ACHN (cell line): ENCODE data around the gene HEPHL1.

Source experiments
- DNase-seq: peaks from one replicate; pipeline ENCODE4 v3.0.0-alpha.2; 2015
- in situ Hi-C: cut with HindIII; loops from 2 replicates; pipeline ENCODE4 v1.10.0; 2017; ENCODE audit warnings: low sequenced_read_pairs, low pct_ligation_motif_present, low pct_unique_long_range_greater_than_20kb

The HEPHL1 gene

GRCh38 chr11:94017446-94017845 is 3.7 kb upstream of the HEPHL1 start:
- in situ Hi-C loops, result no loop called here
- no peak for DNase-seq

DNA sequence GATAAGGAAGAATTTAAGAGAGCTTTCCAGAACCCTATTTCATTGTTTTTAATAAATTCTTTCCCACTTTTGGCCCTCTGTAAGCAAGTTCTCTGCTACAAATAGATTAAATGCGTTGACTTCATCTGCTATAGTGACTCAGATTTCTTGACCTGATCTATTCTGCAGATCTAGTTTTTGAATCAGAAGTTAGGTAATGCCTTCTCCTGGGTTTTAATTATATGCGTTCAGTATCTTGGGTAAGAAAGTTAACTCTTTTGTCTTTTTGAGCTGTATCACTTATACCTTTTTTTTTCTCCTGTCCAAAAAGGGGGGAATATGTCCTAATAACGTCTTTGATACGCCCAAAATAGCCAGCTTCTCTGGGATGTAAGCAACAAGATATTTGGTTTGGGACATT is 2.4 kb upstream of the HEPHL1 start:
- DNase-seq, result no peak
- in situ Hi-C loops, result no loop called here

- in situ Hi-C loops, result no loop called here
- no peak for DNase-seq
Measured at GRCh38 chr11:94023856-94024255, 2.7 kb downstream of the HEPHL1 start.

DNA sequence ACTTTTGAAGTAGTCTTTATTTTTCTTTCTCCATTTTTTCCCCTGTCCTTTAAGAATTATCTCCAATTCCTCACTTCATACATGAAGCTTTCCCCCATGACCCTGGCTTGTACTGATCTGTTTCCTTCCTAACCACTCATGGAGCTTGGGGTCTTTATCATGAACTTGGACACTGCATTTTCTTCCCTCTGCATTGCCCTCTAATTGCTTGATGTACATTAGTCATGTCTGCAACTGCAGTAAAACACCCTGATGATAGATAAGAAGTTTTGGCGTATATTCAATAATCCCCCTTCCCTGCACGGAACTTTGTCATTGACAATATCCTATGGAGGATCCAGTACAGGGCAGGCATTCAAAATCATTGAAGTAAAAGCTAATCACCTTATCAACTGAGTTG is 3.4 kb downstream of the HEPHL1 start:
- in situ Hi-C loops, result no loop called here

DNA sequence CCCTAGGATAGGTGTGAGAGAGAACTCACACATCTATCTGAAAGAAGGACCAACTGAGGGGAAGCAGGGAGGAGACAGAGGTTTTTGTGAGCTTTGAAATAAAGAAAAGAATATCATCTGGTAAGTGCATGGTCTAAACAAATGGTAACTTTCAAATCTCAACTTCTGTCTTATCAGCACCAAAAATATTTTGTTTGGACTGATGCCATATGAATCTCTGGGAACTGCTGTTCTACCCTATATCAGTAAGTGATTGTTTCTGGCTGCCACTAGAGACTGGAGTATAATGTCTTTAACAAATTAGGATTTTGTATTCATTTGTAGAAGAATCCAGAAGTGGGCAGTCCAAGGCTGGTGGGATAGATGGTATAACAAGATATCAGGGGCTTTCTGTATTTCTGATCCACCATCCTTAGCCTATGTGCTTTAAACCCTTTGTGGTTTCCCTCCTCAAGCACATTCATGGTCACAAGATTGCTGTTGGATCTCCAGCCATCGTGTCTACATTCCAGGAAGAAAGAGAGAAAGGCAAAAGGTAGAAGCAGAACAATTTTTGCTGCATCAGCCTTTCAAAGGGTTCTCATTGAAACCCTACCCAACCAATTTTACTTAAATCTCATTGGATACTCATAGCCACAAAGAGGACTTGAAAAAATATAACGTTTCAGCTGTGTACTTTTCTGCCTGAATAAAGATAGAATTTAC is 4.7 kb downstream of the HEPHL1 start:
- no peak for DNase-seq
- in situ Hi-C loops, result no loop called here

More for the DNA sequence above, 3.4 kb downstream of the HEPHL1 start:
- DNase-seq, result no peak

- in situ Hi-C loops, result no loop called here
- DNase-seq, result no peak
Measured at GRCh38 chr11:94027210-94027609, 6.1 kb downstream of the HEPHL1 start.

- in situ Hi-C loops, result no loop called here
- DNase-seq, result no peak
Measured at GRCh38 chr11:94028436-94028835, 7.3 kb downstream of the HEPHL1 start.

DNA sequence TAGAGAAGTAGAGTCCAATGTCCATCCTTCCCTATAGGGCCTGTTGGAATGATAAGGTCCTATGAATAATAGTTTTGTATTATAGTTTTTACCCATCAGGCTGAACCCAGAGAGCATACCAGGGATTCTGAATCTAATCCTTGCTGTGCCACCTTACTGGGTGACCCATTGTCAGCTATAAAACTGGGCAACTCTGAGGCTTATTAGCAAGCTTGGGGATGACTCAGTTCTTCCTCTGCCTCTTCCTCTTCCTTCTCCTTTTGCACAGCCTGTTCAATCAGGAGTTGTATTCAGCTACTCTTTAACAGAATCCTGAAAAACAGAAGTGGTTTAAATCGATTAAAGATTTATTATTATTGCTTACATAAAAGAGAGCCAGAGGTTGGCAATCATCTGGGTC is 8.9 kb downstream of the HEPHL1 start:
- in situ Hi-C loops, result no loop called here
- no peak for DNase-seq

- no peak for DNase-seq
- in situ Hi-C loops, result no loop called here
Measured at GRCh38 chr11:94031625-94032024, 10.5 kb downstream of the HEPHL1 start.

GRCh38 chr11:94032066-94032465 is 10.9 kb downstream of the HEPHL1 start:
- no peak for DNase-seq
- in situ Hi-C loops, result no loop called here

GRCh38 chr11:94032725-94033124 is 11.6 kb downstream of the HEPHL1 start:
- DNase-seq, result no peak
- in situ Hi-C loops, result no loop called here

GRCh38 chr11:94034207-94034606 is 13.1 kb downstream of the HEPHL1 start:
- in situ Hi-C loops, result no loop called here

GRCh38 chr11:94036096-94036495 is 14.9 kb downstream of the HEPHL1 start:
- DNase-seq, result no peak
- in situ Hi-C loops, result no loop called here

More at GRCh38 chr11:94034207-94034606, 13.1 kb downstream of the HEPHL1 start:
- no peak for DNase-seq

DNA sequence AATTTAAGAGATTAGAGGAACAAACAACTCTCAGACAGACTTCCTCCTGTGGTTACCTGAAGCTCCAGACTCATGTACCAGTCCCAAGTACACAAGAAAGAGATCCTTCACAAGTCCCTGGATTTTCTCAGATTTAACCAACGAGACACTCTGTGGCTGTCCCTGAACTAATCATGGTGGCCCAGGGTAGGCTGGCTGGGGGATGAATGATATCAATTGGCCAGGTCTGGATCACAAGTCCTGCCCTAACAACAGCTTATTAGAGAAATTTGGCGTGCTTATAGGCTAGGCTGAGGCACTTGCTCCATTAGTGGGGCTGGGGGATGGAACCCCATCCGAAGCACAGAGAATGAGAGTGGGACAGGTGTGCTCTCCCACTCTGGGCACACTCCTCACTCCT is 22.1 kb downstream of the HEPHL1 start:
- in situ Hi-C loops, result no loop called here
- DNase-seq, result no peak

- in situ Hi-C loops, result no loop called here
- DNase-seq, result no peak
Measured at GRCh38 chr11:94046796-94047195, 25.6 kb downstream of the HEPHL1 start.

DNA sequence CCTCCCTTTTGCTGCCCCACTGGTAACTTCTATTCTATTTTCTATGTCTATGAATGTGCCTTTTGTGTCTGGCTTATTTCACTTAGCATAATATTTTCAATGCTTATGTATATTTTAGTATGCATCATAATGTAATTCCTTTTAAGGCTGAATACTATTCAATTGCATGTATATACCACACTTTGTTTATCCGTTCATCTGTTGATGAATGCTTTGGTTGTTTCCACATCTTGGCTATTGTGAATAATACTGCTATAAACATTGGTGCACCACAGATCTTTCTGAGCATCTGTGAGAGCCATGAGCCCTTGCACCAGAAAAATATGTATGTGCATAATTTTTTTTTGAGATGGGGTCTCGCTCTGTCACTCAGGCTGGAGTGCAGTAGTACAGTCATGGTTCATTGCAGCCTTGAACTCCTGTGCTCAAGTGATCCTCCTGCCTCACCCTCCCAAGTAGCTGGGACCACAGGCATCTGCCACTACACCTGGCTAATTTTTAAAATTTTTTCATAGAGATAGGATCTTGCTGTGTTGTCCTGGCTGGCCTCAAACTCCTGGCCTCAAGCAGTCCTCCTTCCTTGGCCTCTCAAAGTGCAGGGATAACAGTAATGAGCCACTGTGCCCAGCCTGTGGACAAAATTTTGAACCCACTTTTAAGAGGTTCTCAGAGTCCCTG is 27.0 kb downstream of the HEPHL1 start:
- DNase-seq, result no peak
- in situ Hi-C loops, result no loop called here

GRCh38 chr11:94049351-94049750 is 28.2 kb downstream of the HEPHL1 start:
- in situ Hi-C loops, result no loop called here
- DNase-seq, result no peak

DNA sequence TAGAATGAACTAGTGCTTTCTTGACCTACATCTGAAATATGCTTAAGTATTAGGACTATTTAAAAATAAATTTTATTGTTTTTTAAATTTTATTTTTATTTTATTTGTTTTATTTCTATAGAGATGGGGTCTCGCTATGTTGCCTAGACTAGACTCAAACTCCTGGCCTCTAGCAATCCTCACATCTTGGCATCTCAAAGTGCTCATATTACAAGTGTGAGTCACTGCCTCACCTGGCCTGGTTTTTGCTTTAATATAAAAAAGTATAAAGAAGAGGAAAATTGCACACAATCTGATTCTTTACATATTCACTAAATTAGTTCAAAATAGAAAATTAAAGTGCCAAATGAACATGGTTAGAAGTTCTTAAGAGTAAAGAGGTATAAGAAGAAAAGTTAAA is 37.5 kb downstream of the HEPHL1 start:
- in situ Hi-C loops, result no loop called here
- DNase-seq, result no peak

- in situ Hi-C loops, result no loop called here
- no peak for DNase-seq
Measured at GRCh38 chr11:94059065-94059464, 37.9 kb downstream of the HEPHL1 start.

DNA sequence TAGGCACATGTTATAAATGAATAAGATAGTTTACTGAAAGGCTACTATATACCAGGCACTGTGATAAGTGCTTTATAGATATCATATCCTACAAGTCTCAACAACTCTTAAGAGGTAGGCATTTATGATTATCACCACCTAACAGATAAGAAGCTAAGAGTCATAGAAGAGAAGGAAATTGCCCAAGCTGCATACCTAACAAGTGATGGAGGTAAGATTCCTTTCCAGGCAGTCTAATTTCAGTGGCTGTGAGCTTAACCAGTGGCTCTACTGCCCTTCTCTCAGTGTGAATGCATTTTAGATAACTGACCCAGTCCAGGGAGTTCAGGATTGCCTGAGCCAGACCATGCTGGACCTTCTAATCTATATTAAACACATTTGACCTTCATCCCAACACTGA is 39.2 kb downstream of the HEPHL1 start:
- no peak for DNase-seq
- in situ Hi-C loops, result no loop called here
